ENCODE results near the gene NGFR.

Gene NGFR

DNA sequence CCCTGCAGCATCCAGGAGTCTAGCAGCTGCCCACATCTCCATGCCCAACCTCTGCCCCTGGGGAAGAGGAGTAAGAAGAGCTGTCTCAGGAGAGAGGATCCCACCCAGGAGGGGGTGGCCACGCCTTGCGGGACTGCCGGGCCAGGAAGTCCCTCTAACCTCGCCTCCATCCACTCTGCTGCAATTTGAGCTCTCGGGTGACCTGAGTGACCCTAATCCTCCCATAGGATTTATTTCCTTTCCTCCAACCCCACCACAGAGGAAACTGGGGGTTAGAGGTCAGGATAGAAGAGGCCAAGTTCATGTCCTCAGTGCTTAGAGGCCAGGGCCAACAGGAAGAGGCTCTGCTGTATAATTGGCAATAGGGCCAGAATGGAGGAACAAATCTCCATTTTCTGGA, 22.6 kb upstream of the NGFR start:
- H3K36me3 ChIP-seq, result no peaks in the 10 kb centered on the region
- TF ChIP-seq, protein P1, sequence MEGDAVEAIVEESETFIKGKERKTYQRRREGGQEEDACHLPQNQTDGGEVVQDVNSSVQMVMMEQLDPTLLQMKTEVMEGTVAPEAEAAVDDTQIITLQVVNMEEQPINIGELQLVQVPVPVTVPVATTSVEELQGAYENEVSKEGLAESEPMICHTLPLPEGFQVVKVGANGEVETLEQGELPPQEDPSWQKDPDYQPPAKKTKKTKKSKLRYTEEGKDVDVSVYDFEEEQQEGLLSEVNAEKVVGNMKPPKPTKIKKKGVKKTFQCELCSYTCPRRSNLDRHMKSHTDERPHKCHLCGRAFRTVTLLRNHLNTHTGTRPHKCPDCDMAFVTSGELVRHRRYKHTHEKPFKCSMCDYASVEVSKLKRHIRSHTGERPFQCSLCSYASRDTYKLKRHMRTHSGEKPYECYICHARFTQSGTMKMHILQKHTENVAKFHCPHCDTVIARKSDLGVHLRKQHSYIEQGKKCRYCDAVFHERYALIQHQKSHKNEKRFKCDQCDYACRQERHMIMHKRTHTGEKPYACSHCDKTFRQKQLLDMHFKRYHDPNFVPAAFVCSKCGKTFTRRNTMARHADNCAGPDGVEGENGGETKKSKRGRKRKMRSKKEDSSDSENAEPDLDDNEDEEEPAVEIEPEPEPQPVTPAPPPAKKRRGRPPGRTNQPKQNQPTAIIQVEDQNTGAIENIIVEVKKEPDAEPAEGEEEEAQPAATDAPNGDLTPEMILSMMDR (IDR thresholded peaks at IDR 0.05; ENCODE audit: low read depth, low read length), result no peak
- no peak overlapping the region for H3K4me3 ChIP-seq (ENCODE audit: low read depth, low read length)
- H3K4me1 ChIP-seq, result no peaks in the 10 kb centered on the region
- peaks cover 6% of the 10 kb centered on the region; the same call in 1 of the 2 replicates for H3K27me3 ChIP-seq
- no peak for DNase-seq
- no peaks in the 10 kb centered on the region for H3K9me3 ChIP-seq

- peaks cover 6% of the 10 kb centered on the region; the same call in 1 of the 2 replicates for H3K27me3 ChIP-seq
Measured at GRCh38 chr17:49473900-49474751, 21.0 kb upstream of the NGFR start.

DNA sequence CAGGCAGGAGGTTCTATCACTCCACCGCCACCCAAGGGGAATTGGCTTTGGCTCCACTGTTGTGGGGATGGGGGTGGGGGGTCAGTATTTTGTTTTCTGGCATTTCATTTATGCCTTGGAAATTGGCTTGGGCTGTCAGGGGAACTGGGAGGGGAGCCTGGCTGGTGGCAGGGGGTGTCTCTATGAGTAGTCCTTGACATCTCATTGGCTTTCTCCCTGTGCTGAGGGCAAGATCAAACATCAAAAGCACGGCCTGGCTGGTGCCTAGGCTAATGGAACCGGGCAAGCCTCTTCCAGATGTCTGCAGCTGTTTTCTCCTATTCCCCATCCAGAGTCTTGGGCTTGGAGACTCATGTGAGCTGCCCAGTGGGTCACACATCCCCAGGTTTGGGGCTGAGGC, 17.4 kb upstream of the NGFR start:
- Histone ChIP-seq H3K9me3 (no peaks in the 10 kb centered on the region), H3K4me3 (ENCODE audit: low read depth, low read length) (no peak overlapping the region), H3K27me3 (no peaks in the 10 kb centered on the region), H3K4me1 (no peaks in the 10 kb centered on the region), H3K36me3 (no peaks in the 10 kb centered on the region)
- DNase-seq, result no peak
- TF ChIP-seq, protein P1 (IDR thresholded peaks at IDR 0.05; ENCODE audit: low read depth, low read length), result no peak

More at GRCh38 chr17:49473900-49474751, 21.0 kb upstream of the NGFR start:
- TF ChIP-seq, protein P1 (IDR thresholded peaks at IDR 0.05; ENCODE audit: low read depth, low read length), result no peak
- no peaks in the 10 kb centered on the region for H3K36me3 ChIP-seq
- DNase-seq, result no peak
- H3K9me3 ChIP-seq, result no peaks in the 10 kb centered on the region
- H3K4me3 ChIP-seq (ENCODE audit: low read depth, low read length), result no peak overlapping the region
- H3K4me1 ChIP-seq, result no peaks in the 10 kb centered on the region

DNA sequence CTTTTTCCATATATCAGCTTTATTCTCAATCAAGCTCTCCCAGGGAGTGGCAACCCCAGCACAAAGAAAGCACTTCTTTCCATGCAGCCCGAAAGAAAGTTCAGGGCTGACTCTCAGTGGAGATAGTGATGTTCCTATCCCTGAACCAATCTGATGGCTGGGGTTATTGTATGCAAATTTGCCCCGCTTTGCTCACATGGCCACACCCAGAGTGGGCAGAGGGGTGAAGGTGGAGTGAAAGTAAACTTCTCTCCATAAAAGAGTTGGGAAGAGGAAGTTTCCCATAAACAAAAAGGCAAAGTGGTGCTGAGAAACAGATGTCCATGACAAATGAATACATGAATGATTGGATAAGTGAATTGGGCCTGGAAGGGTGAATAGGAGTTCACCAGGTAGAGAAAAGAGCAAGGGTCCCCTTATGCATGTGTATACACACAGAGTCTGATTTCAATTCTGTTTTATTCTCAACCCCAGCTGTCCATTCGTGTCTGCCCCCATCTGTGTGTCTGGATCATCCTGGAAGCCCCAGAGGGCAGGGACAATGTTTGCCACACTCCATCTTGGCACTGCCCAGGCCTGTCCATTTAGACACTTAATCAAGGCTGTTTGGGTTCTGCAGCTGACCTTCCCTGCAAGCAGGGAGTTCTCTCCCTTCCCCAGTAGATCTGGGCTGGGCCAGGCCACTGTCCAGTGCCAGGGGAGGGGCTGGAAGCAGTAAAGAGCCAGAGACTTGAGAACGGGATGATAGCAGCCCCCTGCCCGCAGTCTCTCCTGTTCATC, 14.1 kb upstream of the NGFR start:
- TF ChIP-seq, protein P1 (IDR thresholded peaks at IDR 0.05; ENCODE audit: low read depth, low read length), result no peak
- Histone ChIP-seq H3K9me3 (no peaks in the 10 kb centered on the region), H3K4me3 (ENCODE audit: low read depth, low read length) (no peak overlapping the region), H3K4me1 (no peaks in the 10 kb centered on the region), H3K27me3 (no peaks in the 10 kb centered on the region), H3K36me3 (no peaks in the 10 kb centered on the region)
- DNase-seq, result no peak

- no peak for DNase-seq
- Histone ChIP-seq H3K27me3 (no peaks in the 10 kb centered on the region), H3K9me3 (no peaks in the 10 kb centered on the region), H3K36me3 (no peaks in the 10 kb centered on the region), H3K4me1 (no peaks in the 10 kb centered on the region), H3K4me3 (ENCODE audit: low read depth, low read length) (no peak overlapping the region)
- TF ChIP-seq, protein P1 (IDR thresholded peaks at IDR 0.05; ENCODE audit: low read depth, low read length), result no peak
Measured at GRCh38 chr17:49482144-49482817, 12.8 kb upstream of the NGFR start.
